ENCODE data around the gene ABCC1.

DNA sequence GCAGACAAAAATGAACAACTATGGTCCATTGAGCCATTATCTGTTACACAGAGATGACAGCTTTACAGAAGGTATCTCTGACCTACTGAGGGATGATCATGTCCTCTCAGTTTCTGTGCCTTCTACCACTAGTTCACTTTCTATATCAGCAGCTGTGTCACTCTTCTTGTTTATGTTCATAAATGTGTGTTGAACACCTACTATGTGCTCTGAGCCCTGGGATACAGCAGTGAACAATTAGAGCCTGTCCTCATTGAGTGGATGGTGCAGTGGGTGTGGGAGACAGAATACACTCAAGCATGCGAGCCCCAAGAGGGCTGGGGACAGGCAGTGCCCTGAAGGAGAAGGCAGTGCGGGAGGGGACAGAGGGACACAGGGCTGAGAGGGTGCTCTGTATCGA, 181.8 kb downstream of the ABCC1 start:
- TF ChIP-seq, protein P1, sequence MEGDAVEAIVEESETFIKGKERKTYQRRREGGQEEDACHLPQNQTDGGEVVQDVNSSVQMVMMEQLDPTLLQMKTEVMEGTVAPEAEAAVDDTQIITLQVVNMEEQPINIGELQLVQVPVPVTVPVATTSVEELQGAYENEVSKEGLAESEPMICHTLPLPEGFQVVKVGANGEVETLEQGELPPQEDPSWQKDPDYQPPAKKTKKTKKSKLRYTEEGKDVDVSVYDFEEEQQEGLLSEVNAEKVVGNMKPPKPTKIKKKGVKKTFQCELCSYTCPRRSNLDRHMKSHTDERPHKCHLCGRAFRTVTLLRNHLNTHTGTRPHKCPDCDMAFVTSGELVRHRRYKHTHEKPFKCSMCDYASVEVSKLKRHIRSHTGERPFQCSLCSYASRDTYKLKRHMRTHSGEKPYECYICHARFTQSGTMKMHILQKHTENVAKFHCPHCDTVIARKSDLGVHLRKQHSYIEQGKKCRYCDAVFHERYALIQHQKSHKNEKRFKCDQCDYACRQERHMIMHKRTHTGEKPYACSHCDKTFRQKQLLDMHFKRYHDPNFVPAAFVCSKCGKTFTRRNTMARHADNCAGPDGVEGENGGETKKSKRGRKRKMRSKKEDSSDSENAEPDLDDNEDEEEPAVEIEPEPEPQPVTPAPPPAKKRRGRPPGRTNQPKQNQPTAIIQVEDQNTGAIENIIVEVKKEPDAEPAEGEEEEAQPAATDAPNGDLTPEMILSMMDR (conservative IDR thresholded peaks at IDR 0.05; ENCODE audit: low read length), result no peak
- no peak for TF ChIP-seq EZH2phosphoT487 (IDR thresholded peaks at IDR 0.05; ENCODE audit: borderline replicate concordance)

Measured in Loucy (cell line).